ENCODE measurements around the gene AP3S2. TPM values are rescaled to one million over a fixed set of nuclear protein-coding genes. Genes with fewer than 3 reads are reported as not detected.

AP3S2 gene
- total and polyA plus RNA-seq, 2 of the 4 experiments (the other 2 are of a cell fraction): 12.6 to 34.1 TPM

DNA sequence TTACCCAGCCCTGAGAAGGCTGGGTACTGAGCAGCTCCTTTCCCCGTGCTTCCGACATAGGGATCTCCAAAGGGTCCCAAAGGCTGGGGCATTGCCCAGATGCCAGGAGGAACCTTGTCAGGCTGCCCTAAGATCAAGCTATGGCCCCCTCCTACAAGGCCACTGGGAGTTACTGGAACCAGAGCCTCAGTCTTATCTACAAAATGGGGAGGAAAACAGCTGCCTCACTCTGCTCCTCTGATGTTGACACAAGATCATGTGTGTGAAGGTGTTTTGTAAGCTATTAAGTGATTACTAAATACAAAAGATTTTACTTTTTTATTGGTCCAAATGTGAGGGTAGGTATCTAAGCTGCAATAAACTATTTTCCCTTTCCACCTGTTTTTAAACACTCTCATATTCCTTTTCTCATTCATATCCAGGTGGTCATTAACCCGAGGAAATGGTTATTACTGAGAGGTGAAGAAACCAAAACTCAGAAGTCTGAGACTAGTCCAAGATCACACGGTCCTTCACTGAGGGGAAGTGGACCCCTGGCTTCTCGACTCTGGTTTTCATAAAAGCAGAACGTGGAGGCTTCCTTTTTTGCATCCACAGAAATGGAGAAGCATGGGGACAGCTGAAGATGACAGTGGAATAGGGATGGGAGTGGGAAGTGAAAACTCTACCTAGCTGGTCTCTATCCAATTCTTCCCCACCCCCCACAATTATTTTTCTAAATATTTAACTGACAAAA, 17.3 kb upstream of the AP3S2 start:
- H3K14ac ChIP-seq (replicated peaks; ENCODE audit: low read depth, low read length): no peak overlapping the region
- no peaks in the 10 kb centered on the region for H3K9me3 ChIP-seq (ENCODE audit: control insufficient read depth, insufficient read depth, low read length)
- H3K9me1 ChIP-seq (ENCODE audit: insufficient read depth, low read length): peaks cover 5% of the 10 kb centered on the region; the same call in 1 of the 2 replicates
- no TSS peak for BruUV-seq (replicated peaks)
- intact Hi-C loops (cut with micrococcal nuclease): loop anchor here (5.0 kb wide), 1 partner anchor 161 kb away; no protein-coding TSS in a partner anchor
- H4K5ac ChIP-seq (ENCODE audit: low read depth, low read length): no peak overlapping the region
- H3K4me1 ChIP-seq (ENCODE audit: control insufficient read depth, insufficient read depth, low read length): peaks cover 2% of the 10 kb centered on the region; the same call in 1 of the 2 replicates
- no peak overlapping the region for H4K8ac ChIP-seq (ENCODE audit: low read depth in 2 of 2, low read length in 2 of 2)
- no peak overlapping the region for H2BK120ac ChIP-seq (ENCODE audit: low read depth, low read length)
- H3K27ac ChIP-seq (ENCODE audit: insufficient read depth, low read length): no peak overlapping the region
- H3K23ac ChIP-seq (ENCODE audit: low read depth, low read length): no peak overlapping the region
- no peak overlapping the region for H3K4me2 ChIP-seq (ENCODE audit: low read depth, low read length)
- no peak overlapping the region for H3K9ac ChIP-seq (ENCODE audit: low read depth, low read length)
- TF ChIP-seq MAZ (IDR thresholded peaks at IDR 0.05; ENCODE audit: borderline replicate concordance, low read depth, low read length) (no peak), MAFK (IDR thresholded peaks at IDR 0.05; ENCODE audit: low read depth, low read length) (no peak), RCOR1 (IDR thresholded peaks at IDR 0.05; ENCODE audit: insufficient replicate concordance, low read length) (no peak), RFX5 (IDR thresholded peaks at IDR 0.05; ENCODE audit: low read depth, low read length) (no peak), SMC3 (IDR thresholded peaks at IDR 0.05; ENCODE audit: low read depth, low read length) (no peak), CEBPB (IDR thresholded peaks at IDR 0.05; ENCODE audit: low read depth, low read length) (no peak), CHD1 (IDR thresholded peaks at IDR 0.05; ENCODE audit: low read depth, low read length) (no peak), BHLHE40 (IDR thresholded peaks at IDR 0.05; ENCODE audit: low read depth, low read length) (no peak), MXI1 (IDR thresholded peaks at IDR 0.05; ENCODE audit: borderline replicate concordance, low read depth, low read length) (no peak), NFE2L2 (IDR thresholded peaks at IDR 0.05; ENCODE audit: low read depth, low read length) (no peak), FOS (IDR thresholded peaks at IDR 0.05; ENCODE audit: low read depth, low read length) (no peak), RAD21 (IDR thresholded peaks at IDR 0.05; ENCODE audit: low read length) (no peak), POLR2A (IDR thresholded peaks at IDR 0.05; ENCODE audit: low read depth, low read length) (no peak)
- TF ChIP-seq, protein P1, sequence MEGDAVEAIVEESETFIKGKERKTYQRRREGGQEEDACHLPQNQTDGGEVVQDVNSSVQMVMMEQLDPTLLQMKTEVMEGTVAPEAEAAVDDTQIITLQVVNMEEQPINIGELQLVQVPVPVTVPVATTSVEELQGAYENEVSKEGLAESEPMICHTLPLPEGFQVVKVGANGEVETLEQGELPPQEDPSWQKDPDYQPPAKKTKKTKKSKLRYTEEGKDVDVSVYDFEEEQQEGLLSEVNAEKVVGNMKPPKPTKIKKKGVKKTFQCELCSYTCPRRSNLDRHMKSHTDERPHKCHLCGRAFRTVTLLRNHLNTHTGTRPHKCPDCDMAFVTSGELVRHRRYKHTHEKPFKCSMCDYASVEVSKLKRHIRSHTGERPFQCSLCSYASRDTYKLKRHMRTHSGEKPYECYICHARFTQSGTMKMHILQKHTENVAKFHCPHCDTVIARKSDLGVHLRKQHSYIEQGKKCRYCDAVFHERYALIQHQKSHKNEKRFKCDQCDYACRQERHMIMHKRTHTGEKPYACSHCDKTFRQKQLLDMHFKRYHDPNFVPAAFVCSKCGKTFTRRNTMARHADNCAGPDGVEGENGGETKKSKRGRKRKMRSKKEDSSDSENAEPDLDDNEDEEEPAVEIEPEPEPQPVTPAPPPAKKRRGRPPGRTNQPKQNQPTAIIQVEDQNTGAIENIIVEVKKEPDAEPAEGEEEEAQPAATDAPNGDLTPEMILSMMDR (conservative IDR thresholded peaks at IDR 0.05; ENCODE audit: low read depth, low read length): no peak
- TF ChIP-seq, protein P2, sequence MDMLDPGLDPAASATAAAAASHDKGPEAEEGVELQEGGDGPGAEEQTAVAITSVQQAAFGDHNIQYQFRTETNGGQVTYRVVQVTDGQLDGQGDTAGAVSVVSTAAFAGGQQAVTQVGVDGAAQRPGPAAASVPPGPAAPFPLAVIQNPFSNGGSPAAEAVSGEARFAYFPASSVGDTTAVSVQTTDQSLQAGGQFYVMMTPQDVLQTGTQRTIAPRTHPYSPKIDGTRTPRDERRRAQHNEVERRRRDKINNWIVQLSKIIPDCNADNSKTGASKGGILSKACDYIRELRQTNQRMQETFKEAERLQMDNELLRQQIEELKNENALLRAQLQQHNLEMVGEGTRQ (IDR thresholded peaks at IDR 0.05; ENCODE audit: low read depth, low read length): no peak
- TF ChIP-seq, protein P3, sequence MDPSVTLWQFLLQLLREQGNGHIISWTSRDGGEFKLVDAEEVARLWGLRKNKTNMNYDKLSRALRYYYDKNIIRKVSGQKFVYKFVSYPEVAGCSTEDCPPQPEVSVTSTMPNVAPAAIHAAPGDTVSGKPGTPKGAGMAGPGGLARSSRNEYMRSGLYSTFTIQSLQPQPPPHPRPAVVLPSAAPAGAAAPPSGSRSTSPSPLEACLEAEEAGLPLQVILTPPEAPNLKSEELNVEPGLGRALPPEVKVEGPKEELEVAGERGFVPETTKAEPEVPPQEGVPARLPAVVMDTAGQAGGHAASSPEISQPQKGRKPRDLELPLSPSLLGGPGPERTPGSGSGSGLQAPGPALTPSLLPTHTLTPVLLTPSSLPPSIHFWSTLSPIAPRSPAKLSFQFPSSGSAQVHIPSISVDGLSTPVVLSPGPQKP (IDR thresholded peaks at IDR 0.05; ENCODE audit: borderline replicate concordance, low read depth, low read length): no peak
- no peak overlapping the region for H2BK20ac ChIP-seq (ENCODE audit: low read depth, low read length)
- H3K56ac ChIP-seq (ENCODE audit: extremely low read depth, insufficient read depth, low read length): no peak overlapping the region
- ATAC-seq (ENCODE audit: low read depth) (no peak), DNase-seq (no peak)
- no peak overlapping the region for H2BK5ac ChIP-seq (ENCODE audit: low read depth, low read length, poor library complexity, severe bottlenecking)
- ChIA-PET POLR2A (ENCODE audit: unreplicated experiment) (no interaction called here), CTCF (no interaction called here)
- peaks cover 3 to 11% of the 10 kb centered on the region in 2 experiments; a peak in 3 of 4 replicates for H3K79me1 ChIP-seq (ENCODE audit: low read depth in 1 of 2, low read length in 2 of 2)
- H2AFZ ChIP-seq (replicated peaks; ENCODE audit: low read length, poor library complexity): no peak overlapping the region
- in situ Hi-C loops (cut with MboI; ENCODE audit: low sequenced_read_pairs): no loop called here
- H3K4ac ChIP-seq (ENCODE audit: low read depth, low read length): no peak overlapping the region
- dilution Hi-C loops (cut with HindIII; ENCODE audit: low sequenced_read_pairs, unreplicated experiment): no loop called here
- no peak overlapping the region for H2AK5ac ChIP-seq (ENCODE audit: low read depth, low read length)
- no peak overlapping the region for H2AK9ac ChIP-seq (replicated peaks; ENCODE audit: low read depth, low read length, poor library complexity)
- H3K36me3 ChIP-seq (ENCODE audit: control insufficient read depth, insufficient read depth, low read length): peaks cover 9% of the 10 kb centered on the region
- H2BK15ac ChIP-seq (ENCODE audit: low read depth, low read length): no peak overlapping the region
- H3K4me3 ChIP-seq (ENCODE audit: insufficient read depth, low read depth, low read length): no peak overlapping the region
- no peaks in the 10 kb centered on the region for H3K27me3 ChIP-seq (ENCODE audit: control insufficient read depth, insufficient read depth, low read length)
- H3K18ac ChIP-seq (ENCODE audit: low read depth, low read length): no peak overlapping the region
- WGBS, 2 experiments (ENCODE audit: extremely low coverage in 2 of 2, insufficient read length in 1 of 2): 94% methylated on average over 2 of the region's 6 CpGs; no CpG with 5 or more reads in 1 of the 2 experiments
- no peak overlapping the region for H4K91ac ChIP-seq (ENCODE audit: insufficient read depth, low read depth, low read length)
- no peaks in the 10 kb centered on the region for H4K20me1 ChIP-seq (ENCODE audit: insufficient read depth, low read length)
